Left ventricle myocardium superior (tissue), 1 donor: ENCODE results near the gene DDI2. TPM values are rescaled to one million over a fixed set of nuclear protein-coding genes. Genes with fewer than 3 reads are reported as not detected.

ENCODE experiments used
- ATAC-seq: fragments of 200-7000 bp; cut with Tn5 transposase; one replicate; pipeline ENCODE4 v1.9.1; 2020; ENCODE audit warnings: mild to moderate bottlenecking, moderate library complexity
- DNase-seq: peaks from one replicate; pipeline ENCODE4 v3.0.0-alpha.2; 2020
- intact Hi-C: fragments of 100-400 bp; cut with micrococcal nuclease; formaldehyde crosslinking; loops from one replicate; pipeline ENCODE4 v1.11.0; 2022
- long read RNA-seq: library from polyadenylated mRNA; unstranded; transcript quantifications from one replicate; pipeline ENCODE4 v2.0.0, GENCODE V29; 2021
- total RNA-seq: library from RNA; stranded (reverse); fragmentation: NEBNext Ultra II Directional; extraction: Animal tissue kit (Norgen Biotek cat#: 25700); gene quantifications from one replicate; pipeline ENCODE4 v1.2.1, GENCODE V29; 2021
- donor health status: DM: no; HTN: yes; CAD: no; lungs with severe emphysema.

The DDI2 gene
- 21.9 TPM for total RNA-seq
- long read RNA-seq, partial matches to known transcripts, result 2 of 8 reads
- long read RNA-seq, other reads (novel, unspliced or antisense), result 6 of 8 reads

- DNase-seq, result peak; percentile 98
- intact Hi-C loops, result no loop called here
These were observed at the start of gene DDI2 for GRCh38 chr1:15617173-15618076. Gene DDI2, plus strand, starts transcription at chr1:15617458. Its CDS starts 213 bp downstream, at chr1:15617671.

GRCh38 chr1:15568387-15569073, 48.7 kb upstream of the DDI2 start:
- DNase-seq (no peak), ATAC-seq (no peak)
- intact Hi-C loops, result no loop called here

More at GRCh38 chr1:15617173-15618076, at the start of gene DDI2:
- peak; percentile 91 for ATAC-seq

GRCh38 chr1:15570861-15571260, 46.4 kb upstream of the DDI2 start:
- intact Hi-C loops, result no loop called here
- ATAC-seq, result no peak
- DNase-seq, result no peak

- no peak for ATAC-seq
- intact Hi-C loops, result no loop called here
- no peak for DNase-seq
These were observed 46.0 kb upstream of the DDI2 start for GRCh38 chr1:15571266-15571665.

GRCh38 chr1:15573477-15573876, 43.8 kb upstream of the DDI2 start:
- intact Hi-C loops, result no loop called here
- no peak for DNase-seq
- ATAC-seq, result no peak

GRCh38 chr1:15574741-15575140, 42.5 kb upstream of the DDI2 start:
- ATAC-seq (peak; percentile 73), DNase-seq (no peak)
- intact Hi-C loops, result no loop called here

GRCh38 chr1:15575549-15576150, 41.6 kb upstream of the DDI2 start:
- no peak for DNase-seq
- ATAC-seq, result no peak
- intact Hi-C loops, result no loop called here

GRCh38 chr1:15577691-15578090, 39.6 kb upstream of the DDI2 start:
- intact Hi-C loops, result no loop called here
- DNase-seq (no peak), ATAC-seq (no peak)

GRCh38 chr1:15578921-15579682, 38.2 kb upstream of the DDI2 start:
- intact Hi-C loops, result no loop called here
- peak; percentile 10 for ATAC-seq
- DNase-seq, result no peak

GRCh38 chr1:15579683-15580047, 37.6 kb upstream of the DDI2 start:
- ATAC-seq, result peak; percentile 37

GRCh38 chr1:15583016-15583706, 34.1 kb upstream of the DDI2 start:
- ATAC-seq, result no peak
- no peak for DNase-seq
- intact Hi-C loops, result no loop called here

More at GRCh38 chr1:15579683-15580047, 37.6 kb upstream of the DDI2 start:
- intact Hi-C loops, result no loop called here
- DNase-seq, result no peak

- intact Hi-C loops, result no loop called here
- DNase-seq (peak; percentile 55), ATAC-seq (peak; percentile 70)
These were observed 32.5 kb upstream of the DDI2 start, which contains the start of gene AGMAT for GRCh38 chr1:15584489-15585363. Gene AGMAT, minus strand, starts transcription at chr1:15585051. Its CDS starts 84 bp downstream, at chr1:15584967.

GRCh38 chr1:15592285-15592684, 25.0 kb upstream of the DDI2 start:
- DNase-seq (no peak), ATAC-seq (no peak)
- intact Hi-C loops, result no loop called here

- DNase-seq (no peak), ATAC-seq (no peak)
- intact Hi-C loops, result no loop called here
These were observed 21.2 kb upstream of the DDI2 start for GRCh38 chr1:15595809-15596617.

GRCh38 chr1:15598436-15598835, 18.8 kb upstream of the DDI2 start:
- DNase-seq, result no peak
- intact Hi-C loops, result no loop called here
- ATAC-seq, result no peak

- ATAC-seq, result peak; percentile 99
These were observed 13.9 kb upstream of the DDI2 start for GRCh38 chr1:15603050-15603965.

More at GRCh38 chr1:15603050-15603965, 13.9 kb upstream of the DDI2 start:
- peak; percentile 99 for DNase-seq
- intact Hi-C loops, result no loop called here
